Uterus (tissue), 4 donors: ENCODE data around the gene ZNF800. TPM values are rescaled to one million over a fixed set of nuclear protein-coding genes. Genes with fewer than 3 reads are reported as not detected.

Experiments used
- DNase-seq, 2 donors: peaks; one replicate each; pipeline ENCODE4 v3.0.0-alpha.2; 2019 to 2020
- H3K27ac ChIP-seq, 2 donors: fragments of 200-600 bp; sonication (generic); 1 replicate in 1 of 2; 2 replicates in 1 of 2; pipeline ENCODE4 v1.5.1; 2016 to 2018
- H3K27me3 ChIP-seq, 2 donors: fragments of 200-600 bp; sonication (generic); one replicate each; pipeline ENCODE4 v1.5.1; 2018 to 2019; ENCODE audit warnings: control low read depth in 1 of 2
- H3K36me3 ChIP-seq, 2 donors: fragments of 200-600 bp; sonication (generic); one replicate each; pipeline ENCODE4 v1.5.1; 2019; ENCODE audit warnings: control low read depth in 1 of 2
- H3K4me1 ChIP-seq, 2 donors: fragments of 200-600 bp; sonication (generic); one replicate each; pipeline ENCODE4 v1.5.1; 2018 to 2019; ENCODE audit warnings: control low read depth in 1 of 2
- H3K4me3 ChIP-seq, 2 donors: fragments of 200-600 bp; sonication (generic); 1 replicate in 1 of 2; 2 replicates in 1 of 2; pipeline ENCODE4 v1.5.1; 2018 to 2019; ENCODE audit warnings: mild to moderate bottlenecking in 1 of 2
- H3K9me3 ChIP-seq, 2 donors: fragments of 200-600 bp; sonication (generic); one replicate each; pipeline ENCODE4 v1.5.1; 2019; ENCODE audit warnings: control low read depth in 1 of 2
- CTCF ChIP-seq, 4 experiments: fragments of 200-600 bp in 2 of 4; fragments of 450-650 bp in 2 of 4; sonication (generic) in 2 of 4; IDR thresholded peaks; one replicate each; pipeline ENCODE4 v1.5.1; 2016 to 2019; ENCODE audit warnings: antibody characterized with exemption in 4 of 4, mild to moderate bottlenecking in 2 of 4, moderate library complexity in 1 of 4
- POLR2A ChIP-seq, 2 donors: fragments of 450-650 bp; IDR thresholded peaks; one replicate each; pipeline ENCODE4 v1.6.1; 2016; ENCODE audit warnings: antibody characterized with exemption in 2 of 2, mild to moderate bottlenecking in 1 of 2, moderate library complexity in 1 of 2
- intact Hi-C: fragments of 100-400 bp; cut with DNase I; formaldehyde crosslinking; loops from one replicate; pipeline ENCODE4 v1.15.1; 2023; ENCODE audit warnings: low total_unique reads
- total RNA-seq, 4 donors: library from RNA; depleted of rRNA in 3 of 4; stranded (reverse); fragments of >200 nt in 3 of 4; gene quantifications; one replicate each; pipeline versions ENCODE4 v1.1.0 to v1.2.4, GENCODE V29; 2014 to 2023
- donor health status: DM: yes; HTN: yes; CAD: no.

ZNF800 gene
- total RNA-seq, 4 donors from 2014 or later = 19.7 to 49.1 (median 40.1) TPM

- intact Hi-C loops = no loop called here
- Histone ChIP-seq H3K4me1 (no peaks in the 10 kb centered on the region), H3K36me3 (no peaks in the 10 kb centered on the region), H3K27me3 (no peaks in the 10 kb centered on the region), H3K9me3 (no peaks in the 10 kb centered on the region), H3K4me3 (no peak overlapping the region), H3K27ac (no peak overlapping the region)
- no peak for TF ChIP-seq POLR2A (IDR thresholded peaks at IDR 0.05)
- no peak for TF ChIP-seq CTCF (IDR thresholded peaks at IDR 0.05)
- DNase-seq = no peak
Observed at GRCh38 chr7:127380479-127380878, 12.0 kb downstream of the ZNF800 start.

GRCh38 chr7:127379642-127380041 is 12.9 kb downstream of the ZNF800 start:
- H3K27me3 ChIP-seq = no peaks in the 10 kb centered on the region
- intact Hi-C loops = no loop called here
- no peaks in the 10 kb centered on the region for H3K4me1 ChIP-seq
- TF ChIP-seq POLR2A (IDR thresholded peaks at IDR 0.05) (no peak), CTCF (IDR thresholded peaks at IDR 0.05) (no peak)
- H3K4me3 ChIP-seq = no peak overlapping the region
- H3K36me3 ChIP-seq = no peaks in the 10 kb centered on the region
- no peaks in the 10 kb centered on the region for H3K9me3 ChIP-seq
- no peak for DNase-seq
- no peak overlapping the region for H3K27ac ChIP-seq

- Histone ChIP-seq H3K36me3 (no peaks in the 10 kb centered on the region), H3K27me3 (no peaks in the 10 kb centered on the region), H3K4me3 (no peak overlapping the region), H3K4me1 (no peaks in the 10 kb centered on the region), H3K27ac (no peak overlapping the region), H3K9me3 (no peaks in the 10 kb centered on the region)
- TF ChIP-seq CTCF (IDR thresholded peaks at IDR 0.05) = no peak
- no peak for TF ChIP-seq POLR2A (IDR thresholded peaks at IDR 0.05)
- no peak for DNase-seq
- intact Hi-C loops = no loop called here
Observed at GRCh38 chr7:127378537-127378936, 14.0 kb downstream of the ZNF800 start.

- intact Hi-C loops = no loop called here
- no peak for DNase-seq
- no peaks in the 10 kb centered on the region for H3K4me1 ChIP-seq
- H3K27me3 ChIP-seq = no peaks in the 10 kb centered on the region
- H3K27ac ChIP-seq = no peak overlapping the region
- no peak overlapping the region for H3K4me3 ChIP-seq
- H3K9me3 ChIP-seq = no peaks in the 10 kb centered on the region
- no peaks in the 10 kb centered on the region for H3K36me3 ChIP-seq
- no peak for TF ChIP-seq CTCF (IDR thresholded peaks at IDR 0.05)
- no peak for TF ChIP-seq POLR2A (IDR thresholded peaks at IDR 0.05)
Observed at GRCh38 chr7:127377425-127377824, 15.1 kb downstream of the ZNF800 start.

- Histone ChIP-seq H3K9me3 (no peaks in the 10 kb centered on the region), H3K4me3 (no peak overlapping the region), H3K27me3 (no peaks in the 10 kb centered on the region), H3K27ac (no peak overlapping the region), H3K36me3 (no peaks in the 10 kb centered on the region), H3K4me1 (no peaks in the 10 kb centered on the region)
- TF ChIP-seq POLR2A (IDR thresholded peaks at IDR 0.05) (no peak), CTCF (IDR thresholded peaks at IDR 0.05) (no peak)
- intact Hi-C loops = no loop called here
- DNase-seq = no peak
Observed at GRCh38 chr7:127375631-127376030, 16.9 kb downstream of the ZNF800 start.
